BLaER1 (cell line): ENCODE measurements around the gene TCL1A.
"Not testable (repeated sequence)": the region's sequence is repeated elsewhere in the genome, so short reads cannot be mapped to it uniquely, and the experiment has no call there.

ENCODE experiments used
- H3K27ac ChIP-seq: shearing (Covaris generic); formaldehyde crosslinking; 2 replicates; pipeline ENCODE4 v1.8.1; 2022
- H3K27me3 ChIP-seq: shearing (Covaris generic); formaldehyde crosslinking; 2 replicates; pipeline ENCODE4 v1.8.1; 2022
- H3K36me3 ChIP-seq: shearing (Covaris generic); formaldehyde crosslinking; 2 replicates; pipeline ENCODE4 v1.8.1; 2022
- H3K4me1 ChIP-seq: shearing (Covaris generic); formaldehyde crosslinking; 2 replicates; pipeline ENCODE4 v1.8.1; 2022
- H3K4me2 ChIP-seq: shearing (Covaris generic); formaldehyde crosslinking; 2 replicates; pipeline ENCODE4 v1.8.1; 2022
- H3K4me3 ChIP-seq: shearing (Covaris generic); formaldehyde crosslinking; 2 replicates; pipeline ENCODE4 v1.8.1; 2022
- H3K9ac ChIP-seq: shearing (Covaris generic); formaldehyde crosslinking; 2 replicates; pipeline ENCODE4 v1.8.1; 2022
- H3K9me3 ChIP-seq: shearing (Covaris generic); formaldehyde crosslinking; 2 replicates; pipeline ENCODE4 v1.8.1; 2022
- H4K20me1 ChIP-seq: shearing (Covaris generic); formaldehyde crosslinking; 2 replicates; pipeline ENCODE4 v1.8.1; 2022
- Cebpa-rat ChIP-seq: shearing (Covaris generic); IDR thresholded peaks from 2 replicates; pipeline ENCODE4 v1.8.1; 2022

The TCL1A gene

GRCh38 chr14:95681153-95681552 lies 32.8 kb downstream of the TCL1A start:
- TF ChIP-seq Cebpa-rat, result no peak
- H3K9me3 ChIP-seq, result peaks cover 19% of the 10 kb centered on the region
- peaks cover 10% of the 10 kb centered on the region; the same call in 1 of the 2 replicates for H3K36me3 ChIP-seq
- H4K20me1 ChIP-seq, result no peaks in the 10 kb centered on the region
- no peak overlapping the region for H3K4me3 ChIP-seq
- H3K27ac ChIP-seq, result no peak overlapping the region
- H3K9ac ChIP-seq, result no peak overlapping the region
- H3K4me1 ChIP-seq, result peaks cover 68% of the 10 kb centered on the region
- no peaks in the 10 kb centered on the region for H3K27me3 ChIP-seq
- H3K4me2 ChIP-seq, result no peak overlapping the region

GRCh38 chr14:95679998-95680735 lies 33.8 kb downstream of the TCL1A start:
- peak overlapping the region; percentile 33 for H3K27ac ChIP-seq
- no peak overlapping the region for H3K4me3 ChIP-seq
- H4K20me1 ChIP-seq, result no peaks in the 10 kb centered on the region
- no peak for TF ChIP-seq Cebpa-rat
- H3K9me3 ChIP-seq, result peaks cover 21% of the 10 kb centered on the region
- H3K9ac ChIP-seq, result no peak overlapping the region
- H3K4me2 ChIP-seq, result peak overlapping the region; percentile 65
- H3K27me3 ChIP-seq, result no peaks in the 10 kb centered on the region
- H3K36me3 ChIP-seq, result peaks cover 10% of the 10 kb centered on the region; the same call in 1 of the 2 replicates
- H3K4me1 ChIP-seq, result peaks cover 68% of the 10 kb centered on the region

- H3K4me2 ChIP-seq, result peak overlapping the region; percentile 65
- H3K4me3 ChIP-seq, result no peak overlapping the region
- H3K27ac ChIP-seq, result no peak overlapping the region
- peaks cover 21% of the 10 kb centered on the region for H3K9me3 ChIP-seq
- no peak overlapping the region for H3K9ac ChIP-seq
- no peaks in the 10 kb centered on the region for H3K27me3 ChIP-seq
- H3K4me1 ChIP-seq, result peaks cover 68% of the 10 kb centered on the region
- peaks cover 10% of the 10 kb centered on the region; the same call in 1 of the 2 replicates for H3K36me3 ChIP-seq
- no peaks in the 10 kb centered on the region for H4K20me1 ChIP-seq
- no peak for TF ChIP-seq Cebpa-rat
Measured at GRCh38 chr14:95679148-95679815, 34.6 kb downstream of the TCL1A start.

GRCh38 chr14:95677179-95677835 lies 36.6 kb downstream of the TCL1A start:
- no peak for TF ChIP-seq Cebpa-rat
- Histone ChIP-seq H3K9me3 (peaks cover 21% of the 10 kb centered on the region), H3K9ac (no peak overlapping the region), H3K27me3 (no peaks in the 10 kb centered on the region), H3K27ac (peak overlapping the region; percentile 24), H3K36me3 (peaks cover 17% of the 10 kb centered on the region), H4K20me1 (no peaks in the 10 kb centered on the region), H3K4me1 (peaks cover 81% of the 10 kb centered on the region), H3K4me2 (peak overlapping the region; percentile 75), H3K4me3 (0 out of 2 replicates have a peak overlapping the region, but pooled peaks have one; percentile 11)

GRCh38 chr14:95675486-95675885 lies 38.4 kb downstream of the TCL1A start:
- Histone ChIP-seq H3K27ac (peak overlapping the region; percentile 24), H3K9me3 (peaks cover 21% of the 10 kb centered on the region), H3K4me1 (peaks cover 96% of the 10 kb centered on the region), H3K4me2 (peak overlapping the region; percentile 53), H4K20me1 (no peaks in the 10 kb centered on the region), H3K27me3 (no peaks in the 10 kb centered on the region), H3K36me3 (peaks cover 17% of the 10 kb centered on the region), H3K4me3 (no peak overlapping the region), H3K9ac (no peak overlapping the region)
- no peak for TF ChIP-seq Cebpa-rat

- no peak overlapping the region for H3K4me3 ChIP-seq
- peak overlapping the region; percentile 20; the same call in 1 of the 2 replicates for H3K27ac ChIP-seq
- H3K4me2 ChIP-seq, result peak overlapping the region; percentile 53
- peaks cover 96% of the 10 kb centered on the region for H3K4me1 ChIP-seq
- H3K27me3 ChIP-seq, result no peaks in the 10 kb centered on the region
- H3K9ac ChIP-seq, result no peak overlapping the region
- peaks cover 17% of the 10 kb centered on the region for H3K36me3 ChIP-seq
- H3K9me3 ChIP-seq, result peaks cover 21% of the 10 kb centered on the region
- H4K20me1 ChIP-seq, result no peaks in the 10 kb centered on the region
- no peak for TF ChIP-seq Cebpa-rat
Measured at GRCh38 chr14:95674613-95675012, 39.3 kb downstream of the TCL1A start.

GRCh38 chr14:95668235-95668772 lies 45.6 kb downstream of the TCL1A start:
- H3K36me3 ChIP-seq, result peaks cover 7% of the 10 kb centered on the region; the same call in 1 of the 2 replicates
- no peaks in the 10 kb centered on the region for H3K27me3 ChIP-seq
- no peaks in the 10 kb centered on the region for H4K20me1 ChIP-seq
- H3K9ac ChIP-seq, result peak overlapping the region; percentile 49
- H3K4me3 ChIP-seq, result no peak overlapping the region
- no peak for TF ChIP-seq Cebpa-rat
- H3K4me1 ChIP-seq, result peaks cover 100% of the 10 kb centered on the region
- H3K27ac ChIP-seq, result peak overlapping the region; percentile 92
- H3K9me3 ChIP-seq, result no peaks in the 10 kb centered on the region
- peak overlapping the region; percentile 91 for H3K4me2 ChIP-seq

- no peak for TF ChIP-seq Cebpa-rat
- H3K4me1 ChIP-seq, result peaks cover 100% of the 10 kb centered on the region
- H3K36me3 ChIP-seq, result 0 out of 2 replicates have a peak, but pooled peaks cover under 1% of the 10 kb centered on the region
- H3K27me3 ChIP-seq, result no peaks in the 10 kb centered on the region
- peak overlapping the region; percentile 78 for H3K9ac ChIP-seq
- peak overlapping the region; percentile 91 for H3K4me2 ChIP-seq
- no peaks in the 10 kb centered on the region for H3K9me3 ChIP-seq
- peak overlapping the region; percentile 53 for H3K4me3 ChIP-seq
- peak overlapping the region; percentile 92 for H3K27ac ChIP-seq
- no peaks in the 10 kb centered on the region for H4K20me1 ChIP-seq
Measured at GRCh38 chr14:95667249-95667693, 46.7 kb downstream of the TCL1A start.

- no peaks in the 10 kb centered on the region for H3K9me3 ChIP-seq
- H3K36me3 ChIP-seq, result no peaks in the 10 kb centered on the region
- H3K4me3 ChIP-seq, result peak overlapping the region; percentile 53
- H3K4me2 ChIP-seq, result peak overlapping the region; percentile 91
- H3K4me1 ChIP-seq, result peaks cover 100% of the 10 kb centered on the region
- H3K9ac ChIP-seq, result peak overlapping the region; percentile 78
- H4K20me1 ChIP-seq, result no peaks in the 10 kb centered on the region
- peak overlapping the region; percentile 92 for H3K27ac ChIP-seq
- TF ChIP-seq Cebpa-rat, result no peak
- H3K27me3 ChIP-seq, result no peaks in the 10 kb centered on the region
Measured at GRCh38 chr14:95666450-95666849, 47.5 kb downstream of the TCL1A start.

GRCh38 chr14:95665530-95665929 lies 48.4 kb downstream of the TCL1A start:
- H3K4me1 ChIP-seq, result peaks cover 100% of the 10 kb centered on the region
- H3K27me3 ChIP-seq, result not testable (repeated sequence)

More at GRCh38 chr14:95665530-95665929, 48.4 kb downstream of the TCL1A start:
- not testable (repeated sequence) for H4K20me1 ChIP-seq, H3K36me3 ChIP-seq, H3K9me3 ChIP-seq
- H3K27ac ChIP-seq, result peak overlapping the region; percentile 92
- H3K4me2 ChIP-seq, result peak overlapping the region; percentile 91
- peak overlapping the region; percentile 56 for H3K4me3 ChIP-seq
- peak overlapping the region; percentile 78 for H3K9ac ChIP-seq
